ENCODE results near the gene SOWAHA.

GRCh38 chr5:132773601-132774355, 39.3 kb upstream of the SOWAHA start:
- TF ChIP-seq SP1 (IDR thresholded peaks at IDR 0.05) (no peak), SUZ12 (IDR thresholded peaks at IDR 0.05) (no peak), FOXM1 (IDR thresholded peaks at IDR 0.05; ENCODE audit: borderline replicate concordance) (no peak), FOXK2 (IDR thresholded peaks at IDR 0.05) (no peak), PKNOX1 (IDR thresholded peaks at IDR 0.05) (no peak), L3MBTL2 (conservative IDR thresholded peaks at IDR 0.05) (no peak), TARDBP (IDR thresholded peaks at IDR 0.05) (no peak), FOXA1 (IDR thresholded peaks at IDR 0.05) (no peak), ARNT (IDR thresholded peaks at IDR 0.05) (no peak)
